ENCODE results near the gene ZNF570. TPM values are rescaled to one million over a fixed set of nuclear protein-coding genes. Genes with fewer than 3 reads are reported as not detected.
A peak's percentile ranks its signal among the peaks of the same experiment; 100 is the strongest.

ZNF570 gene
- total and polyA plus RNA-seq, 2 experiments from 2014 or later = 4.0 to 9.0 TPM

- H3K9me3 ChIP-seq (ENCODE audit: low read depth) = no peaks in the 10 kb centered on the region
- H3K4me3 ChIP-seq = peak within 1 kb of the TSS; percentile 79
- DNase-seq (ENCODE audit: low read depth in 1 of 2, low spot score in 1 of 2) = peak; percentile 90
- TF ChIP-seq, protein P1, sequence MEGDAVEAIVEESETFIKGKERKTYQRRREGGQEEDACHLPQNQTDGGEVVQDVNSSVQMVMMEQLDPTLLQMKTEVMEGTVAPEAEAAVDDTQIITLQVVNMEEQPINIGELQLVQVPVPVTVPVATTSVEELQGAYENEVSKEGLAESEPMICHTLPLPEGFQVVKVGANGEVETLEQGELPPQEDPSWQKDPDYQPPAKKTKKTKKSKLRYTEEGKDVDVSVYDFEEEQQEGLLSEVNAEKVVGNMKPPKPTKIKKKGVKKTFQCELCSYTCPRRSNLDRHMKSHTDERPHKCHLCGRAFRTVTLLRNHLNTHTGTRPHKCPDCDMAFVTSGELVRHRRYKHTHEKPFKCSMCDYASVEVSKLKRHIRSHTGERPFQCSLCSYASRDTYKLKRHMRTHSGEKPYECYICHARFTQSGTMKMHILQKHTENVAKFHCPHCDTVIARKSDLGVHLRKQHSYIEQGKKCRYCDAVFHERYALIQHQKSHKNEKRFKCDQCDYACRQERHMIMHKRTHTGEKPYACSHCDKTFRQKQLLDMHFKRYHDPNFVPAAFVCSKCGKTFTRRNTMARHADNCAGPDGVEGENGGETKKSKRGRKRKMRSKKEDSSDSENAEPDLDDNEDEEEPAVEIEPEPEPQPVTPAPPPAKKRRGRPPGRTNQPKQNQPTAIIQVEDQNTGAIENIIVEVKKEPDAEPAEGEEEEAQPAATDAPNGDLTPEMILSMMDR (IDR thresholded peaks at IDR 0.05; ENCODE audit: low read depth, low read length) = no peak
- no peaks in the 10 kb centered on the region for H3K27me3 ChIP-seq
- H3K36me3 ChIP-seq = no peaks in the 10 kb centered on the region
- peak within 1 kb of the TSS; percentile 96 for H3K27ac ChIP-seq
- H3K4me1 ChIP-seq (ENCODE audit: low read depth) = peaks cover 6% of the 10 kb centered on the region
Measured at GRCh38 chr19:37506387-37507166, 37.4 kb downstream of the ZNF570 start, which contains the start of gene ZNF793. ZNF793 (plus strand) TSS chr19:37506939; CDS start chr19:37523440, 16,501 bp downstream.

- TF ChIP-seq, protein P1 (IDR thresholded peaks at IDR 0.05; ENCODE audit: low read depth, low read length) = no peak
- Histone ChIP-seq H3K27me3 (no peaks in the 10 kb centered on the region), H3K27ac (peak overlapping the region; percentile 96), H3K9me3 (ENCODE audit: low read depth) (no peaks in the 10 kb centered on the region), H3K4me1 (ENCODE audit: low read depth) (peaks cover 6% of the 10 kb centered on the region), H3K36me3 (no peaks in the 10 kb centered on the region), H3K4me3 (peak overlapping the region; percentile 79)
- no peak for DNase-seq (ENCODE audit: low read depth in 1 of 2, low spot score in 1 of 2)
Measured at GRCh38 chr19:37507167-37507464, 38.0 kb downstream of the ZNF570 start.

- Histone ChIP-seq H3K36me3 (peaks cover 13% of the 10 kb centered on the region), H3K4me1 (ENCODE audit: low read depth) (no peaks in the 10 kb centered on the region), H3K4me3 (no peak overlapping the region), H3K27ac (no peak overlapping the region), H3K9me3 (ENCODE audit: low read depth) (no peaks in the 10 kb centered on the region), H3K27me3 (no peaks in the 10 kb centered on the region)
- TF ChIP-seq, protein P1 (IDR thresholded peaks at IDR 0.05; ENCODE audit: low read depth, low read length) = no peak
- DNase-seq (ENCODE audit: low read depth in 1 of 2, low spot score in 1 of 2) = no peak
Measured at GRCh38 chr19:37511186-37511585, 42.0 kb downstream of the ZNF570 start.

GRCh38 chr19:37511821-37512220 lies 42.7 kb downstream of the ZNF570 start:
- TF ChIP-seq, protein P1 (IDR thresholded peaks at IDR 0.05; ENCODE audit: low read depth, low read length) = no peak
- H3K4me1 ChIP-seq (ENCODE audit: low read depth) = no peaks in the 10 kb centered on the region
- H3K27me3 ChIP-seq = no peaks in the 10 kb centered on the region
- H3K9me3 ChIP-seq (ENCODE audit: low read depth) = no peaks in the 10 kb centered on the region
- H3K4me3 ChIP-seq = no peak overlapping the region
- DNase-seq (ENCODE audit: low read depth in 1 of 2, low spot score in 1 of 2) = no peak
- H3K36me3 ChIP-seq = peaks cover 15% of the 10 kb centered on the region
- no peak overlapping the region for H3K27ac ChIP-seq

DNA sequence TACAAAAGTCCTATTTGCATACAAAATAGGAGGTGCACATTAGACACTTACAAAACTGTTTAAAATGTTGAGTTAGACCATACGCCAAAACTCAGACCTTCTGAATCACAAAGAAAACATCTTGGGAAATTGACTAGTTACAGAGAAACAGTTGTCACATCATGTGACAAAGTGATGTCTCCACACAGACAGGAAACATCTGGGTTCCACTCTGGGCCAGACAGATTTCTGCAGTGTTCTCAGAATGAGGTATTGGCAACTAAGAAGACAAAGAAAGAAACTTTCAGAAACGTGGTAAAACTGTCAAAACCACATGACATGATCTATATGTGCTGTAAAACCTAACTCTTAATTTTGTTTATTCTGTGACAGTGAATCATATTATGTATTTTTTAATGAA lies 44.2 kb downstream of the ZNF570 start:
- no peaks in the 10 kb centered on the region for H3K9me3 ChIP-seq (ENCODE audit: low read depth)
- H3K4me1 ChIP-seq (ENCODE audit: low read depth) = no peaks in the 10 kb centered on the region
- DNase-seq (ENCODE audit: low read depth in 1 of 2, low spot score in 1 of 2) = peak in 1 of 2 donors; percentile 2
- peaks cover 16% of the 10 kb centered on the region for H3K36me3 ChIP-seq
- TF ChIP-seq, protein P1 (IDR thresholded peaks at IDR 0.05; ENCODE audit: low read depth, low read length) = no peak
- no peak overlapping the region for H3K27ac ChIP-seq
- no peak overlapping the region for H3K4me3 ChIP-seq
- H3K27me3 ChIP-seq = no peaks in the 10 kb centered on the region
